Posterior cingulate gyrus (tissue), 11 donors: ENCODE data around the gene NPHP4.

Source experiments
- DNase-seq, 10 donors: peaks; one replicate each; pipeline versions ENCODE4 v3.0.0 to v3.0.0-alpha.2; 2020 to 2021; ENCODE audit warnings: mixed read lengths in 3 of 10
- intact Hi-C: fragments of 100-400 bp; cut with DNase I; formaldehyde crosslinking; loops from one replicate; pipeline ENCODE4 v1.15.1; 2023

The NPHP4 gene

GRCh38 chr1:6006882-6007281 is 14.7 kb upstream of the NPHP4 start:
- DNase-seq: peak in 5 of 10 donors; percentile 9 to 86 (median 70)
- intact Hi-C loops: no loop called here

- DNase-seq: peak in 6 of 10 donors; percentile 2 to 66 (median 30)
- intact Hi-C loops: no loop called here
Measured at GRCh38 chr1:6005276-6005917, 13.2 kb upstream of the NPHP4 start.

GRCh38 chr1:6004412-6005123 is 12.3 kb upstream of the NPHP4 start:
- intact Hi-C loops: no loop called here
- DNase-seq: peak in 7 of 10 donors; percentile 4 to 73 (median 19)

GRCh38 chr1:6003568-6004411 is 11.6 kb upstream of the NPHP4 start:
- peak in 6 of 10 donors; percentile 6 to 75 (median 36) for DNase-seq
- intact Hi-C loops: no loop called here

GRCh38 chr1:6002714-6003501 is 10.7 kb upstream of the NPHP4 start:
- DNase-seq: peak in 7 of 10 donors; percentile 5 to 70 (median 16)
- intact Hi-C loops: no loop called here

- intact Hi-C loops: no loop called here
- DNase-seq: peak in 7 of 10 donors; percentile 8 to 89 (median 31)
Measured at GRCh38 chr1:6001992-6002576, 9.9 kb upstream of the NPHP4 start.

- peak in 7 of 10 donors; percentile 5 to 73 (median 22) for DNase-seq
- intact Hi-C loops: no loop called here
Measured at GRCh38 chr1:6000444-6001288, 8.4 kb upstream of the NPHP4 start.

- peak in 7 of 10 donors; percentile 3 to 80 (median 23) for DNase-seq
- intact Hi-C loops: no loop called here
Measured at GRCh38 chr1:5999711-6000443, 7.7 kb upstream of the NPHP4 start.

- intact Hi-C loops: no loop called here
- DNase-seq: peak in 5 of 10 donors; percentile 6 to 47 (median 20)
Measured at GRCh38 chr1:5998906-5999301, 6.7 kb upstream of the NPHP4 start.

GRCh38 chr1:5998051-5998905 is 6.1 kb upstream of the NPHP4 start:
- intact Hi-C loops: no loop called here
- DNase-seq: peak in 4 of 10 donors; percentile 3 to 72 (median 40)

GRCh38 chr1:5997316-5997715 is 5.1 kb upstream of the NPHP4 start:
- DNase-seq: peak in 5 of 10 donors; percentile 2 to 60 (median 21)
- intact Hi-C loops: no loop called here

GRCh38 chr1:5996641-5997270 is 4.5 kb upstream of the NPHP4 start:
- peak in 5 of 10 donors; percentile 5 to 63 (median 50) for DNase-seq
- intact Hi-C loops: no loop called here

GRCh38 chr1:5995871-5996630 is 3.8 kb upstream of the NPHP4 start:
- intact Hi-C loops: no loop called here
- DNase-seq: peak in 5 of 10 donors; percentile 2 to 74 (median 63)

GRCh38 chr1:5994713-5995621 is 2.7 kb upstream of the NPHP4 start:
- intact Hi-C loops: no loop called here
- peak in 4 of 10 donors; percentile 35 to 91 (median 86) for DNase-seq
